Hematopoietic multipotent progenitor cell (in vitro differentiated cells): ENCODE measurements around the gene IL23R. TPM values are rescaled to one million over a fixed set of nuclear protein-coding genes. Genes with fewer than 3 reads are reported as not detected.

ENCODE experiments used
- DNase-seq, 3 donors: peaks; one replicate each; pipeline ENCODE4 v3.0.0-alpha.2; 2011 to 2015; ENCODE audit warnings: low read depth in 2 of 3, low spot score in 2 of 3
- total RNA-seq: library from RNA; depleted of rRNA; stranded (reverse); fragments of >200 nt; gene quantifications from one replicate; pipeline ENCODE4 v1.2.3, GENCODE V29; 2012

IL23R gene, protein sequence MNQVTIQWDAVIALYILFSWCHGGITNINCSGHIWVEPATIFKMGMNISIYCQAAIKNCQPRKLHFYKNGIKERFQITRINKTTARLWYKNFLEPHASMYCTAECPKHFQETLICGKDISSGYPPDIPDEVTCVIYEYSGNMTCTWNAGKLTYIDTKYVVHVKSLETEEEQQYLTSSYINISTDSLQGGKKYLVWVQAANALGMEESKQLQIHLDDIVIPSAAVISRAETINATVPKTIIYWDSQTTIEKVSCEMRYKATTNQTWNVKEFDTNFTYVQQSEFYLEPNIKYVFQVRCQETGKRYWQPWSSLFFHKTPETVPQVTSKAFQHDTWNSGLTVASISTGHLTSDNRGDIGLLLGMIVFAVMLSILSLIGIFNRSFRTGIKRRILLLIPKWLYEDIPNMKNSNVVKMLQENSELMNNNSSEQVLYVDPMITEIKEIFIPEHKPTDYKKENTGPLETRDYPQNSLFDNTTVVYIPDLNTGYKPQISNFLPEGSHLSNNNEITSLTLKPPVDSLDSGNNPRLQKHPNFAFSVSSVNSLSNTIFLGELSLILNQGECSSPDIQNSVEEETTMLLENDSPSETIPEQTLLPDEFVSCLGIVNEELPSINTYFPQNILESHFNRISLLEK
- not detected for total RNA-seq

DNA sequence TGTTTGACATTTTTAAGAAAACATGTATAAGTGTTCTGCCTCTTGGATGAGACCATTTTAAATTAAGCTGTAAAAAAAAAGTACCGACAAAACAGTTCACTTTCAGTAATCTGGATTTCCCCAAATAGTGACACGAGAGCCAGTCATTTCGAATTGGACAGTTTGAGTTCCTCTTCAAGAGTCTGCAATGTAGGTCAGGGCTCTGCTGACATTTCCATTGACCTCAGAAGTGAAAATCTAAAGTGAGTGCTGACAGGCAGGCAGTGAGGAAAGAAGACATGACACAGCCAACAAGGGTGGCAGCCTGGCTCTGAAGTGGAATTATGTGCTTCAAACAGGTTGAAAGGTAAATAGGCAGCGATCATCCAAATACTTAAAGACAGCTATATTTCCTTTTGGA lies at the start of gene IL23R:
TSS of gene IL23R (plus strand) at position 259 of the 400 bp plus-strand sequence. CDS start 1,667 bp downstream, outside the sequence.
- DNase-seq = no peak

DNA sequence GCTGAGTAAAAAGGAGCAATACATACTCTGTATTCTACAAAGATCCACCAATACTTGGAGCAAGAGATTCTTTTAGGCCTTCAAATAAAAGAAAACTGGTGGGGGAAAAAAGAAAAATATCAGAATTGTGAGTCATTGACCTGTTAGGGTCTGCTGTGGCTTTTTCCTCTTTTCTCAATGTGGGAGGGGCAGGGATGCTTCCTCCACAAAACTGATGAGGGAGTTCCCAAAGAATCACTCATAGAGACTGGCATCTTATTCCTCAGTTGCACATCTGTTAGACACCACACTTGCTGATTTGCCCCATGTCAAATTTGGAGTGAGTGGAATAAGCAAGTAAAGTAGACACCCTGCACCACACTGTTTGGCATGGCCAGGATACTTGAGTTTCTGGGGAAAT lies 48.1 kb upstream of the IL23R start:
- DNase-seq = no peak

DNA sequence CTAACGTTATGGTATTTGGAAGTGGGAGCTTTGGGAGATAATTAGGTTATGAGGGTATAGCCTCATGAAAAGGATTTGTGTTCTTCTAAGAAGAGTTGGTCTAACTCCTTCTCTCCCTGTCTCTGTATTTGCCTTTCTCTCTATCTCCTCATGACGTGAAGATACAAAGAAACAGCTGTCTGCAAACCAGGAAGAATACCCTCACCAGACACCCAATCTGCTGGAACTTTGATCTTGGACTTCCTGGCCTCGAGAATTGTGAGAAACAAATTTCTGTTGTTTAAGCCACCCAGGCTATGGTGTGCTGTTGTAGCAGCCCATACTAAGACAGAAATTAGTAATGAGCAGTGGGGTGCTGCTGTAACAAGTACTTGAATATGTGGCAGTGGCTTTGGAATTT lies 47.6 kb upstream of the IL23R start:
- DNase-seq = no peak

DNA sequence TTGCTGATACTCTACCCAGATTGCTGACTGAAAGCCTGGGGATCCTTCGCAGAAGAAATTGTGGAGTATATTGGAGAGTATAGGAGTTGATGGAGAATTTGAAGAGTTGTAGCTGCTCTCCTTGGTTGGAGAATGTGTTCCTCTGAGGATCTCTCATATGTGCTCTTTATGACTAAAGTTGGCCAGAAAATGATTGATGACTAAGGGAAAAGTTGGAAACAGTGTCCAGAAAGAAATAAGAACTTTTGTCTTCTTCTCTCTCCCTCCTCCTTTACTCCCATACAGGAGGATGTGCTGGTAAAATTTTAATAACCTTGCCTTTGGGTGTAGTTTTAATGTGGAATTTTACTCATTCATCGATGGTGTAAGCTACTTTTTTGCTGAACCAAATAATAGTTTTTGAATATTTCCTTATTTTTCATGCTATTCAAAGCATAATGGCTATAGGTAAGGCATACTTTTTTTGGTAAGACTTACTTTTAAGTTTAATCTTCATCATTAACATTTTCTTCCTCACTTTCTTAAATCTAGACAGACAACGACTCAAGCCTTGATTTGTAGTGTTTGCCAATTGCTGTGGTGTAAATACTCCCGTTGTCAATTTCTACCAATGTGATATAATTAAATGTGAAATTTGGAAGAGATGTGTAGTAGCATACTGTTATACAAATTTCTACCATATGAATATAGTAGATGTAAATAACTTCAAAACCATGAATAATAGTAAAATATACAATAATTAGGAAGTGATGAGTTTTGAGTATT lies 45.2 kb upstream of the IL23R start:
- no peak for DNase-seq

DNA sequence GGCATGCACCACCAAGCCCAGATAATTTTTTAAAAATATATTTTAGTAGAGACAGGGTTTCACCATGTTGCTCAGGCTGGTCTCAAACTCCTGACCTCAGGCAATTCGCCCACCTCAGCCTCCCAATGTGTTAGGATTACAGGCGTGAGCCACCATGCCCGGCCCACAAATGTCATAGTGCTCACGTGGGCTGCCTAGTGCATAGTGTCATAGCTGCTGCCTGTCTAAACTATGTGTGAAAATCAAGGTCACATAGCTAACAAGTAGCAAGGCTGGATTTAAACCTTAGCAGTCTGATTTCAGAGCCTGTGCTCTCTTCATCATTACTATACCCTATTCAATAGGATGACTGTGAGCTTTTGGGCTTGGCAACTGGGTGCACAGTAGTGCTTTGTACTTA lies 41.8 kb upstream of the IL23R start:
- DNase-seq = no peak

DNA sequence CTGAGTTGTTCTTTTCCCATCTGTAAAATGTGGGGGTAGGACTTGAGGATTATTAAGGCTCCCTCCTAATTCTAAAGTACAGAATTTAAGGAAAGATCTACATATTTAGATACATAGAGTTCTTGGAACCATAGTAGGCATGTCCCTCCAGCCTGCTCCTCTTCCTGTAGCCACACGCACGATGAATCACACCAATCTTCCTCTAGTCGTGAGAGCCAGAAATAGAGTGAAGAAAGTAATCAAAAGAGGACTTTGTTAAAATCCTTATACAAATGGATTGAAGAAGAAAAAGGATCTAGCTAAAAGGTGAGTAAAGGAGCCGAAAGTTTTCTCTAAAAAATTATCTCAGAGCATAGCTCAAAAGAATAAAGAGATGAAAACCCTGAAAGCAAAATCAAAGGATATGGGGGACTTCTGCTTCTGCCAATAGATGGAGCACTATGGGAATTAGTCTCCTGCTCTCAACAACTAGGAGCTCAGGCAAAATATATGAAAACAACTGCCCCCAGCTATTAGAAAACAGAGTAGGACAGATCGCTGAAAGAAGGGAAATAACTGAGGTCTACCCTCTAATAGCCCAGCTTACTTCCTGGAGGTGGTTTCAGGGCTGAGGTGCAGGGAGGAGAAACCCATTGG lies 40.0 kb upstream of the IL23R start:
- DNase-seq = no peak

DNA sequence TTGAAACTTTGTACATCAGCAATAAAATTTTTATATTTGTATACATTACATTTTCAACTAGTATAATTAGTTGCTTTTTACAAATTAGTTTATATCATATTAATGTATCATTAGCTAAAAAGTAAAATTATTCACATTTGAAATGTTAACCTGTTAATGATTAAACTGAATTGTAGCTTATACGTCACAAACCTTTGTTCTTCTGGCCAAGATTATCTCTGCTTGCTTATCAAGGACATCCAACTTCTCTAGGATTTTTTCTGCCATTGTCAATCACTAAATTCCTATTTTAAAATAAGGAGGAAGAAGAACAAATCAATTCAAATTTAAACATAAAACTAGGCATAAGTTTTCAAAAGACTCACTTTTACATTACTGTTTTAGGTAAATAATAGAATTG lies 39.3 kb upstream of the IL23R start:
- DNase-seq = no peak

DNA sequence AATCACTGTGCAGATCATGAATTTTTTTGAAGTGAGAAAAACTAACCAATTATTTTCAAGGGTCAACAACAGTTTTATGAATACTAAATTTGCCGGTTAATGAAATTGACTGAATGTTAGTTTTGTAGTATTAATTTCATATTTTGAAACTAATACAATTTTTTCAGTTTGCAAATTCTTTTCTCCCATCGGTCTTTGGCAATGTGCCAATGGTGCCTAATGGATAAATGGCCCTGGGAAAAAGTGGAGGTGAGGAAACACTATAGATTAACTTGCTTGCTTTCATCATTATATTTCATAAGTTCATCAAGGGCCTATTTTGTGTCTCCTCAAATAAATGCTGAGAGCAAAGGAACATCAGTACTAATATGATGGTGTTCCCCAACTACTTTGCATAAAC lies 35.6 kb upstream of the IL23R start:
- DNase-seq = no peak

DNA sequence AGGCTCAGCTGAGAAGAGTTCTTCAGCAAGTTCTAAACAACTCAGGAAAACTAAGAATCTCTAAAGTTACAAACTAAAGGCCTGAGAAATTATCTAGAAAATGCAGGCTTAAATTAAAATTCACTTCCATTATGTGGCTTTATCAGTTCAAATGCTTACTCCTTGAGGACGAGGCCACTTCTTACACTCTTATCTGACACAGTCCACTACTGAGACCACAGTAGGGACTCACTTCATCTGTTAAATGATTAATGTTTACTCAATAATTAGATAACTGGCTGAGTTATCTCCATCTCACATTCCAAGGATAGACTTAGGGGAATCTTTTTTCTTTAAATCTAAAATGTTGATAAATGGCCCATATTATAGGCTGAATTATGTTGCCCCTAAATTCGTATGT lies 33.1 kb upstream of the IL23R start:
- DNase-seq = no peak

DNA sequence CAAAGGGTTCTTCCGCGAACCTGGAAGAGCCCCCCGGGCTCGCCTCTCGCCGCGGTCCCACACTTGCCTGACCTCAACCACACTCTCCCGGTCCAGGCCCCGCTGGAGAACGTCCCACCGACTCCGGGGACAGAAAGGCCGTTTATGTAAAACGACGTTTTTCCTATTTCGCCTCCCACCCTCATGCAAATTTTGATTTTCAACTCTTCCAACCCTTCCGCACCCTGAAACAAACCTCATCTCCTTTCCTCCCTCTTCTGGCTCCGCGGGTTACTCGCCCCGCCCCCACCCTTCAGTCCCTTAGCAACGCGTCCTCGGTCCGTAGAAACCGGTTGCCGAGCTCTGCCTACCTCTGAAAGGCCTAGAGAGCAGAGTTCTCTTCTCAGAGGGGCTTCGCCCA lies 31.6 kb upstream of the IL23R start, which contains the start of gene C1orf141:
TSS of gene C1orf141 (minus strand) at position 276 of the 400 bp plus-strand sequence. CDS start 7,730 bp downstream, outside the sequence.
- DNase-seq = peak in 2 of 3 donors; percentile 40 to 64

DNA sequence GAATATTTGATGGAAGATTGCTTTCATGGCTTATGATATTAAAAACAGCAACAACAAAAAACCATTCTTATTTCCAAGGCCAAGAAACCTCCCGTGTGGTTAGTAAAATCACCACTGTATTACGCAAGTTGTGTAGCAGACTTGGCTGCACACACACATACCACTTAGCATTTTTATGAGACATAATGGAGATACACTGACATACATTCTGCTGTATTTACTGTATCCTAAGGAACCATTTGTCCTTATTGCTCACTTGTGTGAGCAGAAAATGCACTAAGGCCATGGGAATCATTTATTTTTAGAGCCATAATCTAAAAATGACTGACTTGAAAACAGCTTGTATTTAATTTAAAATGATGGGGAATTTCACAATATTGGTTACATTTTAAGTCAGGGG lies 30.9 kb upstream of the IL23R start:
- DNase-seq = no peak

DNA sequence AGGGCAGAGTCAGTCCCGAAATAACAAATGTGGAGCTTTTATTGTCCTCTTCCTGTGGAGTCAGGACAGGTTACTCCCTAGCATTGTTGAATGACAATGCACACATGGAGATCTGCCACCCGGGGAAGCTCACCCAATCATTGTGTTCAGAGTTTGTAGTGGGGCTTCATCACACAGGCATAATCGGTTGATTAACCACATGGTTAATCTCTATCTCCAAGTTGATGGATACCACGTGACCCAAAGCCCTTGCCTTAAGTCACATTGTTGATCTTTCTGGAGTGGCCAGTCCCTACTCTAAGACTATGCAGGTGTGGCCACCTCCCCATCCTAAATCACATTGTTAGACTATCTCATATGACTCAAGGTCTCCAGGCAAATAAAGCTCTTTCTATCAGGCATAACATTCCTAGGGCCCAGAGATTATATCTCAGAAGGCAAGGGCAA lies 28.9 kb upstream of the IL23R start:
- no peak for DNase-seq

DNA sequence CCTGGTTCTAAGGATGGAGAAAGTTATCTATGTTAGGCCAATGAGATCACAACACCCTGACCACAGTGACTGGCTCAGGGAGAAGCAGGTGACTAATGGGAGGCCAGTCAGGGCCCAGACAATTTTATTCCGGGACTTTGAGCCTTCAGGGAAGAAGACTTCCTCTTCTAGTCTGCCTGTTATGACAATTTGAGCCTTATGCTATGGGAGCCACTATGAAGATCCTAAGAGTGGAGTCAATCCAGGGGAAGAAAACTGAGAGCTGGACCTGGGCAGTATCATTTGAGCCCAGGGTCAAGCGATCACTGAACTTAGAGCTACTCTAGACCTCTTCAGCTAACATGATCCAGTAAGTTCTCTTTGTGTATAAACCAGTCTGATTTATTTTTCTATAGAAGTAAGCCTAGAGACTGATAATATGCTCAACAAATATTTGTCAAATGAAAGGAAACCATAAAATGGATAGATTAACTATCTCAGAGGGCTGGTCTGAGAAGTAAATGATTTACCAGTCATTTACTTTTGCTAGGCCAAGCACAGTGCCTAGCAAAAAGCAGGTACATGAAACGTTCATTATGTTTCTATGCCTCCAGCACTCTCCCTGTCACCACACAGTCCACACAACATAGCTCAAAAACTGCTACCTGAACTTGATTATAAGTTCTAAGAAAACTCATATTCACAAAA lies 27.3 kb upstream of the IL23R start:
- no peak for DNase-seq

DNA sequence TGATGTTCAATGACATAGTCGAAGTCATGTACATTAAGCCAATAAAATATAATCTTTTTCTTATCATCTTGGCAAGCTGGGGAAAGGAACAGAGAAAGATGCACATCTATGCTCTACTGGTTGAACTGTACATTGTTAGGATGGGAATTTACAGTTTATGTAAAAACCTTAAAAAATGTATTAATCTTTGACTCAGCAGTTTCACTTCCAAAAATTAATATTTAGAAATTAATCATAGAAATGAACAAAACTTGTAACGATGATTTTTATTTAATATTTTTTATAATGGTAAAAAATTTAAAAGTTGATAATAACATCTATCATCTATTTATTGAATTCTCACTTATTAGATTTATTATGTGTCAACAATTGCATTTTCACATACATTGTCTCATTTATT lies 25.8 kb upstream of the IL23R start:
- DNase-seq = no peak

DNA sequence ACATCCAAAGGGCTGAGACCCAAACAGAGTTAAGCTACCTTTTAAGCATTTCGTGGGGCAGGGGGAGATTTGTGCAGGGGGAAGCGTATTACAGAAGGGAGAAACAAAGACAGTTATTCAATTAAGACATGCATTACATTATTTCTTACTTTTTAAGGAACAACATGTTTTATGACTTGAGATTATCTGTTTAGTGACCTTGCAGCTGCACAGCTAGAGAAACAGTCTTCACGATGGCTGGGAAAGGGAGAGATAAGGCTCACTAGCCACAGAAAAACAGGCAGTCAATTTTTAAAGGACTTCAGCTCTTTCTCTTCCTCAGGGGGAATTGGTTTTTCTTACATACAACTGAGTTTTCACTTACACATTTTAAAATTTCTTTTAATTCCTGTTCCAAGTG lies 24.4 kb upstream of the IL23R start:
- peak in 1 of 3 donors; percentile 16 for DNase-seq

DNA sequence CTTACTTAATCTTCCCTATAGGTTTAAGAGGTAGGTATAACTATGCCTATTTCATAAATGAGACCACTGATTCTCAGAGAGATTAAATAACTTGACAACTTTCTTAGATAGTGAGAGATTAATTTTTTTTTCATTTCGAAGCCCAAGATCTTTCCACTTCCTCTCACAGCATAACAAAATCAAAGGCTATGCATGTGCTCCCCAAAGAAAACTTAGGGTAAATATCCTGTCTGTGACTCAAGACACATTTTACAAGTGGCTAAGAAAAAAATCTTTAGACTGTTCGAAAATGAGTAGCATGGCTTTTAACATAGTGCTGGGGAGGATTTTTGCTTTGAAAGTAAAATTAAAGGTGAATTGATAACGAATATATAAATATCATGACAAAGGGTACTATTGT lies 23.3 kb upstream of the IL23R start:
- DNase-seq = no peak

DNA sequence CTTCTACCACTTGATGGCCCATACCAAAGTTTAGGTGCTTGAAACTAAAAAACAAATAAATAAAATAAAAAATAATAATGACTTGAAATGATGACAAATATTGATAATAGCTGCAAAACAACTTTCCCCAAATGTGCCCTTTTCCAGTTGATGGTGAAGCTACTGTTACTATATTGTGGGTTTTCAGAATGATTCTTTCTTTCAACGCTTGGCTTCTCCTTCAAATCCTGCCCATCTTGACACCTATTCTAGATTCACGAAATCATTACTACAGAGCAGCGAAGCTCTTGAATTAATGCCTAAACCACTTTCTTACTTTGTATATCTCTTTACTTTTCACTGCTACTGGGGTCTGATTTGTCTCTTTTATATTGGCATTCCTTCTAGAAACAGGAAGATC lies 22.3 kb upstream of the IL23R start:
- no peak for DNase-seq

DNA sequence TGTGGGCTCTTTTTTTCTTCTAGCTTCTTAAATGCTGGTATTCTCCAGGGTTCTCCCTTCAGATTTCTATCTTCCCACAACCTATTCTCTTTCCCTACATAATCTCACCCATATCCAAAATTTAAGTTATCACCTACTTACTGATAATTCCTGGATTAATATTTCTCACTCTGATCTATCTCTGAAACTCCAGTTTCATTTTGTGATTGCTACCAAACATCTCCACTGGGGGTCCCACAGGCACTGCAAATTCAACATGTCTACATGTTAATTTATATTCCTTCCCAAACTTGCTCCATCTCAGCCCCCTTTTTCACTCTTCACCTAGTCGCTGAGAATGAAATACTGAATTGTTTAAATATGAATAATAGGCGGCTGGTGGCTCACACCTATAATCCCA lies 21.6 kb upstream of the IL23R start:
- peak in 1 of 3 donors; percentile 42 for DNase-seq

DNA sequence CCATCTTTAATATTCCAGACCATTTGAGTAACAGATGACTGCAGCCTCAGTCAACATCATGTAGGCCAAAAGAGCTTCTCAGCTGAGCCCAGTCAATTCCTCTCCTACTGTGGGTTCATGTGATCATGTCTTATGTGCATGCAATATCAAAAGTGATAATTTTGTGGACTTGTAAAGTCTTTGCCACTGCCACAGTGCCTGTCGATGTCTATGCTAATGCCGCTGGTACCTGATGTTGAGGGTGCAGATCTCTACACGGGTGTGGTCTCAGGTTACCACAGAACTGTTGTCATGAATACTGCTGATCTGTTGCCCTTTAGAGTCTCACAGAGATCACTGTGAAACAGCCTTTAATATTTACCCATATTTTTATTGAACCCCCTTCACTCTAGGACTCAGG lies 20.2 kb upstream of the IL23R start:
- no peak for DNase-seq

DNA sequence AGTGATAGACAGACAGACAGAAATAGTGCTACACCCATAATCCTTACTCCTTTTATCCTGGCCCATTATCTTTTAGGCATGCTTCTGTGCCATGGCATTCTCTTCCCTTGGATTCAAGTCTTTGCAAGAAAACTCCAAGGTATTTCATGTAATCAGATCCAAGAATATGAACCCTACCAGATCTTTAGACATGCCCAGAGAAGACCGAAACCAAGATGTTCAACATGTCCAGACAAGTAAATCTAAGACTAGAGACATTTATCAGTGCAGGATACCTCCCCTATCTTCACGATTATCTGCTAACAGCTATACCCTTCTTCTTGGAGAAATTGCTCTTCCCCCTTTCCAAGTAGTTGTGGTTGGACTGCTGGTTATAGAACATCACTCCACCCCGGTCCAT lies 19.7 kb upstream of the IL23R start:
- no peak for DNase-seq
